ENCODE results near the gene GGCX. TPM values are rescaled to one million over a fixed set of nuclear protein-coding genes. Genes with fewer than 3 reads are reported as not detected.

The GGCX gene
- total and polyA plus RNA-seq, 2 of the 13 experiments (the other 11 are each of a cell fraction or from before 2014, with no cell fraction given) = 72.5 to 103 TPM

DNA sequence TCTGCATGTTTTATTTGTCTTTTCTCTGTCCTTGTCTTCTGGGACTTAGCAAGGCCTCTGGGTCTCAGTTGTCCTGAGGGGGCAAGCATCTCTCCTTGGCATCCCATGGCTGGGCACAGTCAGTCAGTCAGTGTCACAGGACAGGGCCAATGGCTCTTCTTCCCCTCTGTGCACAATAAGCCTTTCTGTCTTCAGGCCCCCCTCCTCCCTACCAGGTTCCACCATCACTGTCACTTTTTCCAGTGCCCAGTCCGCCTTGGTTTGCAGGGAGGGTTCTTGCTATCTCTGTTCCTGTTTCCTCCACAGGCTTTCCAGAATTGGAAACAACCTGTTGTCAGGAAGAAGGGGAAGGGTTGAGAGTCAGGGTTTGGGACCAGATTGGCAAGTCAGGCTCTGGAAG lies 21.2 kb upstream of the GGCX start:
- no peak overlapping the region for H3K4me3 ChIP-seq (replicated peaks in 1 of 3; ENCODE audit: insufficient read depth in 1 of 3, low read depth in 2 of 3, low read length in 3 of 3)
- H3K4me2 ChIP-seq (ENCODE audit: low read depth, low read length) = no peak overlapping the region
- peaks cover 0 to 7% of the 10 kb centered on the region in 2 experiments; a peak in 4 of 5 replicates for H3K36me3 ChIP-seq (replicated peaks in 1 of 2; ENCODE audit: control insufficient read depth in 1 of 2, insufficient read depth in 2 of 2, low read length in 2 of 2)
- peaks cover 12% of the 10 kb centered on the region for H3K79me2 ChIP-seq (ENCODE audit: insufficient read depth, low read length)
- ATAC-seq (no peak), DNase-seq (ENCODE audit: low spot score) (no peak), FAIRE-seq (no peak)
- no peaks in the 10 kb centered on the region for H3K9me3 ChIP-seq (ENCODE audit: low read length)
- in situ Hi-C loops (cut with HindIII; ENCODE audit: extremely low pct_ligation_motif_present, low pct_unique_long_range_greater_than_20kb) = no loop called here
- no peak overlapping the region for H3K27ac ChIP-seq (ENCODE audit: extremely low read length, insufficient read depth, low read length)
- no peak overlapping the region for H2AFZ ChIP-seq (ENCODE audit: low read length)
- no peaks in the 10 kb centered on the region for H4K20me1 ChIP-seq (ENCODE audit: insufficient read depth, low read length)
- H3K9ac ChIP-seq (ENCODE audit: insufficient read depth, low read depth, low read length) = no peak overlapping the region
- peaks cover 72% of the 10 kb centered on the region for H3K4me1 ChIP-seq (ENCODE audit: insufficient read depth, low read length)
- H3K27me3 ChIP-seq (ENCODE audit: control insufficient read depth in 1 of 2, insufficient read depth in 2 of 2, low read length in 2 of 2) = no peaks in the 10 kb centered on the region; a peak in 1 of 5 replicates
- ChIA-PET POLR2A (interaction anchor here (3.8 to 22.7 kb wide), 2 partner anchors 23 kb away, joined by 134 to 795 read pairs; partner anchors contain the start of genes C2orf68, GGCX, RNF181 and TMEM150A), CTCF (ENCODE audit: low intra/inter-chr PET ratio, low total read pairs) (no interaction called here)
- no TSS peak for BruUV-seq (replicated peaks)
- WGBS (ENCODE audit: low lambda C conversion rate) = 100% methylated on average over 1 of the region's 1 CpG
- intact Hi-C loops (cut with micrococcal nuclease; ENCODE audit: unreplicated experiment) = no loop called here
- TF ChIP-seq ZNF354B (CRISPR knock-in tag; IDR thresholded peaks at IDR 0.05) (0 out of 2 replicates have a peak, but pooled peaks have one; percentile 53), ZNF460 (CRISPR knock-in tag; IDR thresholded peaks at IDR 0.05; ENCODE audit: borderline replicate concordance) (peak; percentile 8; the same call in 1 of the 2 replicates), MATR3 (CRISPR knock-in tag; IDR thresholded peaks at IDR 0.05) (no peak)

DNA sequence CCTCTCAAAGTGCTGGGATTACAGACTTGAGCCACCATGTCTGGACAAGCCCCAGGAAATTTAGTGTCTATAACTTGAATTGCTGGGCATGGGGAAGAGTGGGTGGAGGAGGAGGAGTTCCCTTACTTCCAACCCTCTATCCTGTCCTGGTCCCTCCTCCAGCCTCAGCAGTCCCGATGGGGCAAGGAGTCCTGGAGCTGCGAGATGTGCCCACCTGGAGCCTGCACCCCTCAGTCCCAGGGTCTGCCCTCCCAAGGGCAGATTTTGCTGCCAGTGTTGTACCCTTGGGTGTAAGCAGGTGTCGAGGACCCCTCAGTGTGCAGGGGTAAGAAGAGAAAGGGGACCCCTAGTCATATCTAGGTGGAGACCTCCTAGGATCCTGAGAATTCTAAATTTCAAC lies 18.9 kb upstream of the GGCX start:
- POLR2A ChIA-PET = interaction anchor here (0.8 to 12.7 kb wide), 5 partner anchors 8 to 138 kb away, joined by 3 to 201 read pairs (median 71); partner anchors contain the start of genes GGCX, RNF181 and TMEM150A
- Histone ChIP-seq H2AFZ (ENCODE audit: low read length) (no peak overlapping the region), H3K79me2 (ENCODE audit: insufficient read depth, low read length) (peaks cover 12% of the 10 kb centered on the region), H3K4me2 (ENCODE audit: low read depth, low read length) (no peak overlapping the region), H3K9ac (ENCODE audit: insufficient read depth, low read depth, low read length) (no peak overlapping the region), H4K20me1 (ENCODE audit: insufficient read depth, low read length) (no peaks in the 10 kb centered on the region), H3K4me1 (ENCODE audit: insufficient read depth, low read length) (peaks cover 70% of the 10 kb centered on the region), H3K4me3 (replicated peaks in 1 of 3; ENCODE audit: insufficient read depth in 1 of 3, low read depth in 2 of 3, low read length in 3 of 3) (no peak overlapping the region), H3K36me3 (replicated peaks in 1 of 2; ENCODE audit: control insufficient read depth in 1 of 2, insufficient read depth in 2 of 2, low read length in 2 of 2) (peaks cover 0 to 7% of the 10 kb centered on the region in 2 experiments; a peak in 4 of 5 replicates), H3K27me3 (ENCODE audit: control insufficient read depth in 1 of 2, insufficient read depth in 2 of 2, low read length in 2 of 2) (no peaks in the 10 kb centered on the region; a peak in 1 of 5 replicates), H3K27ac (ENCODE audit: extremely low read length, insufficient read depth, low read length) (no peak overlapping the region), H3K9me3 (ENCODE audit: low read length) (no peaks in the 10 kb centered on the region)
- FAIRE-seq (no peak), DNase-seq (ENCODE audit: low spot score) (no peak), ATAC-seq (no peak)
- in situ Hi-C loops (cut with HindIII; ENCODE audit: extremely low pct_ligation_motif_present, low pct_unique_long_range_greater_than_20kb) (no loop called here), intact Hi-C loops (cut with micrococcal nuclease; ENCODE audit: unreplicated experiment) (no loop called here)
- CTCF ChIA-PET (ENCODE audit: low intra/inter-chr PET ratio, low total read pairs) = no interaction called here
- no TSS peak for BruUV-seq (replicated peaks)
- 88% methylated on average over 3 of the region's 3 CpGs for WGBS (ENCODE audit: low lambda C conversion rate)
- TF ChIP-seq DNMT3B (CRISPR knock-in tag; conservative IDR thresholded peaks at IDR 0.05) (no peak), CHD2 (IDR thresholded peaks at IDR 0.05; ENCODE audit: low read depth, low read length) (no peak), SIX1 (CRISPR knock-in tag; IDR thresholded peaks at IDR 0.05; ENCODE audit: borderline replicate concordance) (no peak), TCF7L2 (IDR thresholded peaks at IDR 0.05; ENCODE audit: low read depth, low read length) (no peak), ZNF350 (CRISPR knock-in tag; IDR thresholded peaks at IDR 0.05; ENCODE audit: borderline replicate concordance, low read depth) (no peak), RAD51 (IDR thresholded peaks at IDR 0.05; ENCODE audit: borderline replicate concordance) (no peak), ZNF549 (CRISPR knock-in tag; IDR thresholded peaks at IDR 0.05) (no peak), YEATS2 (CRISPR knock-in tag; IDR thresholded peaks at IDR 0.05; ENCODE audit: borderline replicate concordance) (no peak), NR2F1 (CRISPR knock-in tag; IDR thresholded peaks at IDR 0.05) (no peak), ZNF550 (CRISPR knock-in tag; IDR thresholded peaks at IDR 0.05; ENCODE audit: borderline replicate concordance) (no peak), ZNF160 (CRISPR knock-in tag; IDR thresholded peaks at IDR 0.05) (no peak), ZFP62 (CRISPR knock-in tag; IDR thresholded peaks at IDR 0.05) (no peak), MAFK (conservative IDR thresholded peaks at IDR 0.05 in 1 of 2, IDR thresholded peaks at IDR 0.05 in 1 of 2; ENCODE audit: low read length in 2 of 2) (no peak), MIXL1 (CRISPR knock-in tag; IDR thresholded peaks at IDR 0.05) (no peak), ZNF574 (CRISPR knock-in tag; IDR thresholded peaks at IDR 0.05) (no peak), ZNF572 (CRISPR knock-in tag; IDR thresholded peaks at IDR 0.05) (no peak)

Measured in HepG2 (cell line).